SK-MEL-5 (cell line): ENCODE measurements around the gene CORO2B. TPM values are rescaled to one million over a fixed set of nuclear protein-coding genes. Genes with fewer than 3 reads are reported as not detected.

Experiments used
- DNase-seq: peaks from one replicate; pipeline ENCODE4 v3.0.0-alpha.2; 2016; ENCODE audit warnings: low read depth, low spot score
- in situ Hi-C: cut with HindIII; loops from 2 replicates; pipeline ENCODE4 v1.10.0; 2016; ENCODE audit warnings: low sequenced_read_pairs, high pct_unique_total_duplicates, low pct_unique_long_range_greater_than_20kb
- total RNA-seq: library from RNA; depleted of rRNA; stranded (reverse); fragments of >200 nt; shearing (Covaris generic); gene quantifications from 2 replicates; pipeline ENCODE4 v1.2.3, GENCODE V29; 2014

The CORO2B gene
- total RNA-seq, 1 experiment from 2014 or later: 0.13 TPM

GRCh38 chr15:68709876-68710275, 131.1 kb downstream of the CORO2B start:
- DNase-seq: no peak
- in situ Hi-C loops: no loop called here

- in situ Hi-C loops: no loop called here
Observed at GRCh38 chr15:68710536-68710935, 131.7 kb downstream of the CORO2B start.

GRCh38 chr15:68711406-68711805, 132.6 kb downstream of the CORO2B start:
- in situ Hi-C loops: no loop called here
- DNase-seq: no peak

More at GRCh38 chr15:68710536-68710935, 131.7 kb downstream of the CORO2B start:
- no peak for DNase-seq

- in situ Hi-C loops: no loop called here
Observed at GRCh38 chr15:68712886-68713285, 134.1 kb downstream of the CORO2B start.

GRCh38 chr15:68713874-68714273, 135.1 kb downstream of the CORO2B start:
- in situ Hi-C loops: no loop called here
- DNase-seq: no peak

More at GRCh38 chr15:68712886-68713285, 134.1 kb downstream of the CORO2B start:
- no peak for DNase-seq

DNA sequence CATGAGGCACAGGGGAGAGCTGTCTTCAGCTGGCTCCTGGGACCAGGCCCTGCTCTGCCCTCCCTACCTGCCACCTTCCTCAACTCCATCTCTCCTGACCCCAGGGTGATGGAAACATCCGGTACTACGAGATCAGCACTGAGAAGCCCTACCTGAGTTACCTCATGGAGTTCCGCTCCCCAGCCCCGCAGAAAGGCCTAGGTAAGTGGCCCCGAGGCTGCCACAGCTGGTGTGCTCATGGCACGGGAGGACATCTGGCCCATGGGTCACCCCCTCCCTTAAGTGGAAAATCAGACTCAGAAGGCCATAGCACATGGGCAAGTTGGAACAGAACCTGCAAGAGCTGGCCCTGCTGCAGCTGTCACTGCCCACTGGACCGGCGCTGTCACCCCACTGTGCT, 136.3 kb downstream of the CORO2B start:
- in situ Hi-C loops: no loop called here
- no peak for DNase-seq

DNA sequence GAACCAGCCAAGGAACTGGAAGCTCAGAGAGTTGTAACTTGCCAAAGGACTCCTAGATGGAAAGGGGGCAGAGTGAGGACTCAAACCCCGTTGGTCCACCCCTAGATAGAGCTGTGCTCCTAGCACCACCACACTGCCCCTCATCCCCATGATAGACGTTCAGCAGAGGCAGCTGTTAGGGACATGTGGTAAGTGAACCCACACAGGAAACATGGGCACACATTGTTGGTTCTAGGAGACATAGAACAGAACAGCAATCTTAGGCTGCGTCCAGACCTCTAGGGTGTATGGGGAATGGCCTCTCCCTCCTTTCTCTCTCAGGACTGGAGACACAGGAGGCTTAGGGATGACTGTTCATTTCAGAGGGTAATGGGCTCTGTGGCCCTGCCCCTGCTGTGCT, 139.2 kb downstream of the CORO2B start:
- DNase-seq: no peak
- in situ Hi-C loops: no loop called here

- in situ Hi-C loops: no loop called here
- DNase-seq: no peak
Observed at GRCh38 chr15:68718468-68718867, 139.7 kb downstream of the CORO2B start.

DNA sequence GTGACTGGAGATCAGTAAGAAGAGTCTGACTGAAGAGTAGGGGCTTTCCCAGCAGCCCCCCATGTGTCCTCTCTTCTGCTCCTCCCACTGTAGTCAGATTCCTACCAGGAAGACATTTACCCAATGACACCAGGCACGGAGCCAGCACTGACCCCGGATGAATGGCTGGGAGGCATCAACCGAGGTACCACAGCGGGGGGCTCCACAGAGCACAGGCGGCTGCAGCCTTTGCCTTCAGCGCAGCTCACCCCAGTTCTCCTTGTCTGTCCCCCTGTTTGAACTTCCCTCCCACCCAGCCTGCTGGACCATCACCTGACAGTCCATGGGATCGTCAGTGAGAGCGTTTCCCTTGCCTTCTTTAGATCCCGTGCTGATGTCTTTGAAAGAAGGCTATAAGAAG, 140.3 kb downstream of the CORO2B start:
- in situ Hi-C loops: no loop called here
- DNase-seq: no peak

DNA sequence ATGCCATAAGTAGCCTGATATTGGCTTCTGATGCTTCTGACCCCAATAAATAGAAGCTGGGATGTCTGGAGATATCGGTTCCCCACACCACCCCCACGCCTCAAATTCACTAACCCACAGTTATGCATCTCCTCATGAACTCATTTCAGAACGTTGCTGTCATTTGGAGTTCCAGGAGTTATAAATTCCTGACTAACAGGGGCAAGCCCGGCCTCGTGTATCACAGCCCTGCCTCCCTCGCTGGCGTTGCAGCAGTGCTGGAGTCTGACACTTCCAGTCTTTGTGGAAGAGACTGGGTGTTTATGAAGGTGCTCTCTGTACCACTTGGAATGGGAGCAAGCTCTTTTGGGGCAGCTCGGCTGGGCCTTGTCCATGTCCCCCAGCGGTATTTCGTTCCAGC, 140.9 kb downstream of the CORO2B start:
- in situ Hi-C loops: no loop called here
- no peak for DNase-seq

GRCh38 chr15:68721886-68722285, 143.1 kb downstream of the CORO2B start:
- in situ Hi-C loops: no loop called here
- peak; percentile 56 for DNase-seq

- DNase-seq: no peak
- in situ Hi-C loops: no loop called here
Observed at GRCh38 chr15:68725736-68726135, 146.9 kb downstream of the CORO2B start.

GRCh38 chr15:68726246-68726645, 147.5 kb downstream of the CORO2B start:
- DNase-seq: no peak
- in situ Hi-C loops: no loop called here

GRCh38 chr15:68729789-68730411, 151.1 kb downstream of the CORO2B start:
- no peak for DNase-seq
- in situ Hi-C loops: no loop called here

DNA sequence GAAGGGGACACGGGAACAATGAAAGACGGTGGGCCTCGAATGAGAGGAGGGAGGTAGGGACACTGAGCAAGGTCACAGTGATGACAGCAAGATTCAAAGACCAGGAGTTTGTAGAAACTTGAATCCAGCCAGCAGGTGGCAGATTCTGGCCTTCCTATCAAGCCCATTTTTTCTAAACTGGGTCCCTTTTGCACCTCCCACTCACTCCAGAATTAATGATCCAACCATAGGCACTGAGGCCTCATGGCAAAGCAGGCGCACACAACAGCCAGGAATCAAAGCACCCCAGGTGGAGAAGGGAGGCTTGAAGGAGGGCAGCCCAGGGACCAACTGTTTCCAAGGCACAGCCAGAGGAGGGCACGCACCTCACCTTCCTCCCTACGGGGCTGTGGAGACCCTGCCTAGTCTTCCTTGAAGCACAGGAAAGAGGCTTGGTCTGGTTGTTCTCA, 151.7 kb downstream of the CORO2B start:
- DNase-seq: peak; percentile 73
- in situ Hi-C loops: no loop called here

DNA sequence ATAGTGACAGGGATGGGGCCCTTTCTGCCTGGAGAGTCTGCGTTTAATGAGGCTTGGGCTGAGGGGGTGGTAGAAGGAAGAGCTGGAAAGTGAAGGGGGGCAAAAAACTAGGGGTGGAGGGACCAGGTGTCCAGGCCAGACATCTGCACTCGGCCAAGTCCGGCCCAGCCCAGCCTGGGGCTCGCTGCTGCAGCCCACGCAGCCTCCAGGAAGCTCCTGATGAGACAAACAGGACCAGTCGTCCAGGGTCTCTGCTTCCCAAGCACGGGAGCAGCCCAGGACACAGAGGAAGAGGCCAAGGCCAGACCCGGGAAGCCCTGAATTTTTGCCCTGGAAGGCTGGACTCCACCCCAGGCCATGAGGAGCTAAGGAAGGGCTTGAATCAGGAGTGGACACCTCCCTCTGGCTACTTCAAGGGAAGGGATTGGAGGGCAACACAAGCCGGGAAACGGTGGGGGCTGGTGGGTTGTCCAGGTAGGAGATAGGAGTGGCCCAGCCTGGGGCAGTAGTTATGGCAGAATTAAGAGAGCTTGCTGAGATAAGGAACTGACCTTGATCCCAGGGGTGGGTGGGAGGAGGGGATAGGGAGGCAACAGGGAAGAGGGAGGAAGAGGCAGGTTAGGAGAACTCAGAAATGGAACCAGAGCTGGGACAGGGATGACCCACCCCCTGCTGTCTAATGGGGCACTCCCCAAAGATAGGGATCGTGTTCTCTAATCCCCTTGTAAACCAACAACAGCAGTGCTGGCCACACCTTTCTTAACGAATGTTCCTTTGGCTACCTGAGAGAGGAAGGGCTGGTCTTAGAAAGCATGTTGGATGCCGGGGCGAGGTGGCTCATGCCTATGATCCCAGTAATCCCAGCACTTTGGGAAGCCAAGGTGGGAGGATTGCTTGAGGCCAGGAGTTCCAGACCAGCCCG, 152.4 kb downstream of the CORO2B start:
- in situ Hi-C loops: no loop called here
- DNase-seq: no peak

DNA sequence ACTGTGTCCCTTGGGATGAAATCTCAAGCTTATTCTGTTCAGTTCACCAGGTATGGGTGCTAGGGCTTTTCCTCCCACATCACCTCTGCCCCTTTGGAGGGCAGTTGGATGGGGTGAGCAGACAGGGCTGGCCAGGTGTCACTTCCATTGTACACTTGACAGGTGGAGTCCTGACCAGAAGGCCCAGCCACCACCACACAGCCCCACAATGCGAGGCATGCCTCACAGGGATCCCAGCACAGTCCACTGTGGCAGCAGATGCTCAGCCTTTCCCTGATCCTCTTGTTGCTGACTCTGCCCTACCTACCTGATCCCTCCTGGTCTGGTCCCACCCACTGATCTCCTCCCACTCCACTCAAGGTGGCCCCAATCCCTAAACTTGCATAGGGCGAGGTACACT, 153.7 kb downstream of the CORO2B start:
- in situ Hi-C loops: no loop called here
- DNase-seq: no peak

- no peak for DNase-seq
- in situ Hi-C loops: no loop called here
Observed at GRCh38 chr15:68733666-68734065, 154.9 kb downstream of the CORO2B start.

- in situ Hi-C loops: no loop called here
- no peak for DNase-seq
Observed at GRCh38 chr15:68734352-68734751, 155.6 kb downstream of the CORO2B start.
